NCI-H446 (cell line): ENCODE results near the gene ARHGAP1.
"Not testable (repeated sequence)": the region's sequence is repeated elsewhere in the genome, so short reads cannot be mapped to it uniquely, and the experiment has no call there.

Experiments used
- DNase-seq, 2 experiments: peaks; one replicate each; lab custom pipeline; 2025; lab: John Stamatoyannopoulos, UW

ARHGAP1 gene

DNA sequence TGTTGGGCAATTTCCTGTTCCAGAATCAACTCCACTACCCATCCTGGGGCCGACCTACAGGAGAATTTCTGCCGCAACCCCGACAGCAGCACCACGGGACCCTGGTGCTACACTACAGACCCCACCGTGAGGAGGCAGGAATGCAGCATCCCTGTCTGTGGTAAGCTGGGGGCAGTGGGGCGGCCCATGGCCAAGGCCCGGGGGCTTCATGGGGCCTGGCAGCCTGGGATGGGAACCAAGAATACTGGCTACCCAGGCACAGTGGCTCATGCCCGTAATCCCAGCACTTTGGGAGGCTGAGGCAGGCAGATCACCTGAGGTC is 22.9 kb upstream of the ARHGAP1 start:
- DNase-seq: no peak

- no peak for DNase-seq
Observed at GRCh38 chr11:46722566-46723358, 22.3 kb upstream of the ARHGAP1 start.

GRCh38 chr11:46721286-46721685 is 20.9 kb upstream of the ARHGAP1 start:
- no peak for DNase-seq

DNA sequence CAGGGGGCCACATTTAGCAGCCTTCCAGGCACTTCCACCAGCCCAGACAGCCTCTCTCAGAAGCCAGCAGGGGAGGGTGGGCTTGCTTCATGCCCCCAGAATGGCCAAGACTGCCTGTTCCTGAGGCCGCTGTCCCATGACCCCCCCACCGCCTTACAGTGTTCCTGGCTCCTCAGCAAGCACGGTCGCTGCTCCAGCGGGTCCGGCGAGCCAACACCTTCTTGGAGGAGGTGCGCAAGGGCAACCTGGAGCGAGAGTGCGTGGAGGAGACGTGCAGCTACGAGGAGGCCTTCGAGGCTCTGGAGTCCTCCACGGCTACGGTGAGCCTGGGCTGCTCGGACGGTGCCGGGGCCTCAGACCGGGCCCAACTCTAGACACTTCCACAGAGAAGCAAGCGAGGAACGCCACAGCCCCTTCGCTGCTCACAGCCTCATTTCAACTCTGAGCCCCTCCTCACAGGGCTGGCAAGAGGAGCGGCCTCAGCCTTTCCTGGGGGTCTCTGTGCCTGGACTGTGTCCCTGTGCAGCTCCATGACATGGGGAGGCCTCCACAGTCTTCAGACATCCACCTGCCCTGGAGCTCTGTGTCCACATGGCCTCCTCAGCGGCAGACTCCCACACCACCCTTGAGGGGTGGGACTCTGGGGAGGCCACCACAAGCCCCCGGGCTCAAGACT is 19.3 kb upstream of the ARHGAP1 start:
- no peak for DNase-seq

DNA sequence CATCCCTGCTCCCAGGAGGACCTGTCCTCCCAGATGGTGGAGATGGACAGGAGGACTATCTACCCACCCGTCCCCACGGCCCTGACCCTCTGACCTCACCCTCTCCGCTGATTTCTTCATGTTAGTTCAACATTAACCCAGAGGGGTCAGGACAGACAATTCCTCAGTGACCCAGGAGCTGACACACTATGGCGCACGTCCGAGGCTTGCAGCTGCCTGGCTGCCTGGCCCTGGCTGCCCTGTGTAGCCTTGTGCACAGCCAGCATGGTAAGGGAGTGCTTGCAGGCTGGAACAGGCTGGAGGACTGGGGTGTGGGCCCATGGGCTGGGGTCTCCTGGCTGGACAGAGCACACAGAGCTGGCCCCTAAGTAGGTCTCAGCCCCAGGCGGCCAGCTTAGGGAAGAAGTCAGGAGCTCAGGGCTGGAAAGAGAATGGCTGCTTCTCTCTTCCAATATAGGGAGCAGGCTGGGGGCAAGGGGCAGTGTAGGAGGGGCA is 18.7 kb upstream of the ARHGAP1 start, which contains the start of gene F2:
Gene F2, plus strand, starts transcription at position 166 of the 495 bp plus-strand sequence. Its CDS starts 23 bp downstream, at position 189.
- DNase-seq: no peak

- DNase-seq: no peak
Observed at GRCh38 chr11:46718155-46719019, 18.0 kb upstream of the ARHGAP1 start.

DNA sequence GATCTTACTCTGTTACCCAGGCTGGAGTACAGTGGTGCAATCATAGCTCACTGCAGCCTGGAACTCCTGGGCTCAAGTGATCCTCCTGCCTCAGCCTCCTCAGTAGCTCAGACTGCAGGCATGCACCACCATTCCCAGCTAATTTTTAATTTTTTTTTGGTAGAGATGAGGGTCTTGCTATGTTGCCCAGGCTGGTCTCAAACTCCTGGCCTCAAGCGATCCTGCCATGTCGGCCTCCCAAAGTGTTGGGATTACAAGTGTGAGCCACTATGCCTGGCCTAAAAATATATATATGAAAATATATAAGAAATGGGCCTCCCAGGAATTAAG is 17.4 kb upstream of the ARHGAP1 start:
- DNase-seq: not testable (repeated sequence)

GRCh38 chr11:46712874-46713576 is 12.6 kb upstream of the ARHGAP1 start:
- DNase-seq: no peak

GRCh38 chr11:46711303-46711702 is 10.9 kb upstream of the ARHGAP1 start:
- no peak for DNase-seq

- DNase-seq: peak in 1 of 2 experiments; percentile 73
Observed at GRCh38 chr11:46710821-46711269, 10.4 kb upstream of the ARHGAP1 start.

GRCh38 chr11:46709351-46709750 is 8.9 kb upstream of the ARHGAP1 start:
- DNase-seq: not testable (repeated sequence)

GRCh38 chr11:46706886-46707285 is 6.5 kb upstream of the ARHGAP1 start:
- no peak for DNase-seq

DNA sequence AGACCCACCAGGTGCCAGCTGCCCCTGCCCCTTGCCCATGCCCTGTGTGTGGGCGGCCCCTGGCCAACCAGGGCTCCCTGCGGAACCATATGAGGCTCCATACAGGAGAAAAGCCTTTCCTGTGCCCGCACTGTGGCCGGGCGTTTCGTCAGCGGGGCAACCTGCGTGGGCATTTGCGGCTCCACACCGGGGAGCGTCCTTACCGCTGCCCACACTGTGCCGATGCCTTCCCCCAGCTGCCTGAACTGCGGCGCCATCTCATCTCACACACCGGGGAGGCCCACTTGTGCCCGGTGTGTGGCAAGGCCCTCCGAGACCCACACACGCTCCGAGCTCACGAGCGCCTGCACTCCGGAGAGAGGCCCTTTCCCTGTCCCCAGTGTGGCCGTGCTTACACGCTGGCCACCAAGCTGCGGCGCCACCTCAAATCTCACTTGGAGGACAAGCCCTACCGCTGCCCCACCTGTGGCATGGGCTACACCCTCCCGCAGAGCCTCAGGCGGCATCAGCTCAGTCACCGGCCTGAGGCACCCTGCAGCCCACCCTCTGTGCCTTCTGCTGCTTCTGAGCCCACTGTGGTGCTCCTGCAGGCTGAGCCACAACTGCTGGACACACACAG is 4.8 kb upstream of the ARHGAP1 start:
- no peak for DNase-seq

GRCh38 chr11:46701078-46701654 is 747 bp upstream of the ARHGAP1 start:
- no peak for DNase-seq

- DNase-seq: no peak
Observed at GRCh38 chr11:46698597-46698996, 1.8 kb downstream of the ARHGAP1 start.

DNA sequence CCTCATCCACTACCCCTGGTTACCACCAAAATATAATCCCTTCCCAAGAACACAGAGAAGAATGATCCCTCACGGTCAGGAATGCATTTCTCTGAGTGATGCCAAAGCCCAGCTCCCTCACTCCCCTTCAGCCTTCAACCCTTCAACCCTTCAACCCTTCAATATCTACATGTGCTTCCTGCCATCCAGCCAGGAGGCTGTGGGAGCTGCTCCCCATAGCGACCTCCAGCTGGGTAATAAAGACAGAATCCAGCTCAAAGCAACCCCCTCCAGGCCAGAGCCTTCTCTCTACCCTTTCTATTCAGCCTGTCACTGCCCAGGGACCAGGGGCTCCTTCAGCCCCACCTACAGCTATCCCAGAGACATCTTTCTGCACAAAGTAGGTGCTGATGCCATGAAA is 2.7 kb downstream of the ARHGAP1 start:
- DNase-seq: no peak

DNA sequence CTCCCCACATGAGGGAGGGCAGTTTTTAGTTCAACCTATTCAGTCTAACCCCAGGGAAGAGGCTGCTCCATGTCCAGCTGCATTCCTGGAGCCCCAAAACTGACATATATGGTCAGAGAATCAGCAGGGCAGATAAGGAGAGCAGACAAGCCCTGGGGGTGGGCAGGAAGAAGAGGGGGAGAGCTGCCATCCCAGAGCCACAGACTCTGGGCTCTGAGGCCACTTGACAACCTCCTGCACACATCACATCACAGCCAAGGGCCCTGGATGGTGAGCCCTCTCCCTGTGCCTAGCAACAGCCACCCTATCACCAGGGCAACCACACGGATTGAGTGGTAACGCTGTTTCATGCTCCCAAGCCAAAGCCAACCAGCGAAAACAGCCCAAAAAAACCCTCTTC is 3.1 kb downstream of the ARHGAP1 start:
- DNase-seq: no peak

DNA sequence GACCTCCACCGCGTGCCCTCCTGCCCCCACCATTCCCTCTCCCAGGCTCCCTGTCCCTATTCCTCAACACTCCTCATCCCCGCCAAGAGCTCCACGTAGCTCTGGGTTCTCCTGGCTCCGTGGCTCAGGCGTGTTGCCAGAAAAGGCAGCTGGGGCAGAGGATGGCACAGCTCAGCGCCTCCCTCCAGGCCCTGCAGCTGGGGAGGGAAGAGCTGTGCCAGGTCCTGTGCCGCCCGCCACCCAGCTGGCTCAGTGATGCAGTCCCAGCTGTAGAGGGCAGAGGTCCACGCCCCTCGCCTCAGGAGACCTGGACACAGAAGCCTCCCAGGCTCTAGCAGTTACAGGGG is 4.2 kb downstream of the ARHGAP1 start:
- DNase-seq: peak; percentile 54 to 88

DNA sequence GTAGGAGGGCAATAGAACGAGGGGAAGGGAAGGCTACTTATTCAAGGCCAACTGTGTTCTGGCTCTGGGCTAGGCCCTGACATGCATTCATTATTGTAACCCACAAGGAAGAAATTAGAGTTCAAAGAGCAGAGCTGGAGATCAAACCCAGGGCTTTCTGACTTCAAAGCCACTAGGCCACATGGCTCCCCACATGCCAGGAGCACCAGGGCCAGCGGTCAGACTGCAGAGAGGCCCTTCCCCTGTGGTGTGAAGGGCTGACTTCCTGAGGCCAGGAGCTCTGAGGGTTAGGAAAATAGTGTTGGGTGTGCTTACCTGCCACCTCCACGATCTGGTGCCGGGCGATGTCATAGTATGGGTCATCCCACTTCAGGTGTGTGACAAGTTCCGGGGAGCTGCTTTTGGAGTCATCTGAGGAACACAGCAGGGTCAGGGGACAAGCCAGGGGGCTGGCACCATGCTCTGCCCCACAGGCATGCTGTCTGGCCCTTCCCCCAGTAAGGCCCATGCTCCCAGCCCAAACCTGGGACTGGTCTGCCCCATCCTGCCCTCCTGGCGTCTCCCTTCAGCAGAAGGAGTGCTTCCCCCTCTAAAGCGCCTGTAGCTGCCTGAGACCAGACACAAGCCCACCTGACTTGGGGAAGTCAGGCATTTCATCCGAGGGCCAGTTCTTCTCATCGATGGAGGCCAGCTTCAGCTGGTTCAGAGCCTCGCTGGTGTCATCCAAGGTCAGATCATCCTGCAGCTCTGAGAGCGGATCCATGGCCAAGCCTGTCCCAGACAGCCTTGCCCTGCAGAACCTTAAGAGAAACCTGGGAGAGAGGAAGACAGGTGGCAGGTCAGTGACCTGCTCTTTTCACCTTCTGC is 4.8 kb downstream of the ARHGAP1 start:
- DNase-seq: no peak

DNA sequence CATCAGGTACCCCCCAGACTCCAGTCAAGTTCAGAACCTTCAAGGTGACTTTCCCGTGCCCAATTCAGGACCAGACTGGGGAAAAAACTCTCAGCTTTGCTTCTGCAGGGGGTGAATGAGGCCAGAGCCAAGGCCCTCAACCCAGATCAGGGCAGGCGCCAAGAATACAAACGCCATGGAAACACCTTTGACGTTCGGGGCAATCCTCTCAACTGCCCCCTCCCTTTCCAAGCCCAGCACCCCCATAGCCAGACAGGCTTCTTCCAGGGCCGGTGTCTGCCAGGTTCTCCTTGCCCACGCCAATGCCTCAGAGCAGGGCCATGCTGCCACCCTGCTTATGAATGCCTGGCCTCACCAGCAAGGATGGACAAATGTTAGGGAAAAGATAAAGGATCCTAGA is 5.8 kb downstream of the ARHGAP1 start:
- DNase-seq: no peak
